Fibroblast of skin of left biceps (primary cell): ENCODE data around the gene CAMK2N2.

Experiments used
- DNase-seq, 2 experiments: peaks; one replicate each; pipeline ENCODE4 v3.0.0-alpha.2; 2013; ENCODE audit warnings: low read depth in 2 of 2

The CAMK2N2 gene

GRCh38 chr3:184240384-184241140, 20.8 kb downstream of the CAMK2N2 start:
- DNase-seq, result no peak

- no peak for DNase-seq
Observed at GRCh38 chr3:184239708-184240107, 21.6 kb downstream of the CAMK2N2 start.

- DNase-seq, result no peak
Observed at GRCh38 chr3:184239221-184239620, 22.1 kb downstream of the CAMK2N2 start.

- no peak for DNase-seq
Observed at GRCh38 chr3:184238246-184238818, 23.0 kb downstream of the CAMK2N2 start.

GRCh38 chr3:184237807-184238206, 23.5 kb downstream of the CAMK2N2 start:
- DNase-seq, result no peak

GRCh38 chr3:184237211-184237610, 24.1 kb downstream of the CAMK2N2 start:
- no peak for DNase-seq

GRCh38 chr3:184236636-184237035, 24.7 kb downstream of the CAMK2N2 start:
- no peak for DNase-seq

- DNase-seq, result no peak
Observed at GRCh38 chr3:184236033-184236410, 25.3 kb downstream of the CAMK2N2 start.

- DNase-seq, result no peak
Observed at GRCh38 chr3:184235381-184236032, 25.8 kb downstream of the CAMK2N2 start.

GRCh38 chr3:184234671-184235380, 26.5 kb downstream of the CAMK2N2 start:
- DNase-seq, result no peak

- DNase-seq, result peak in 1 of 2 experiments; percentile 10
Observed at GRCh38 chr3:184234224-184234623, 27.1 kb downstream of the CAMK2N2 start.

- no peak for DNase-seq
Observed at GRCh38 chr3:184233127-184233843, 28.1 kb downstream of the CAMK2N2 start.

- DNase-seq, result no peak
Observed at GRCh38 chr3:184231671-184232070, 29.7 kb downstream of the CAMK2N2 start.

- no peak for DNase-seq
Observed at GRCh38 chr3:184230603-184231528, 30.5 kb downstream of the CAMK2N2 start.

GRCh38 chr3:184230081-184230602, 31.2 kb downstream of the CAMK2N2 start:
- DNase-seq, result no peak

- no peak for DNase-seq
Observed at GRCh38 chr3:184229394-184230080, 31.8 kb downstream of the CAMK2N2 start, which contains the start of gene VWA5B2. Gene VWA5B2 (plus strand): TSS chr3:184229585. CDS start chr3:184230529, 944 bp downstream.

- no peak for DNase-seq
Observed at GRCh38 chr3:184228376-184229137, 32.8 kb downstream of the CAMK2N2 start.

GRCh38 chr3:184227481-184227935, 33.8 kb downstream of the CAMK2N2 start:
- DNase-seq, result no peak

GRCh38 chr3:184223946-184224345, 37.4 kb downstream of the CAMK2N2 start:
- no peak for DNase-seq
